NCI-H2081 (cell line): ENCODE measurements around the gene GAMT.

Source experiments
- DNase-seq, 2 experiments: peaks; one replicate each; lab custom pipeline; 2025; lab: John Stamatoyannopoulos, UW

The GAMT gene

GRCh38 chr19:1384478-1385110 is 16.7 kb downstream of the GAMT start:
- DNase-seq: no peak

GRCh38 chr19:1384085-1384462 is 17.3 kb downstream of the GAMT start:
- no peak for DNase-seq

GRCh38 chr19:1383312-1384084 is 17.8 kb downstream of the GAMT start, which contains the start of gene NDUFS7:
Gene NDUFS7 (plus strand): TSS chr19:1383907. CDS start chr19:1383927, 20 bp downstream.
- DNase-seq: peak; percentile 81 to 87

GRCh38 chr19:1383017-1383311 is 18.4 kb downstream of the GAMT start:
- DNase-seq: no peak

GRCh38 chr19:1382250-1382649 is 19.1 kb downstream of the GAMT start:
- no peak for DNase-seq

- no peak for DNase-seq
Observed at GRCh38 chr19:1379961-1380489, 21.3 kb downstream of the GAMT start.

- no peak for DNase-seq
Observed at GRCh38 chr19:1379126-1379905, 22.0 kb downstream of the GAMT start.

GRCh38 chr19:1377965-1378785 is 23.2 kb downstream of the GAMT start:
- DNase-seq: no peak

GRCh38 chr19:1377176-1377964 is 24.0 kb downstream of the GAMT start:
- no peak for DNase-seq

GRCh38 chr19:1376415-1376805 is 24.9 kb downstream of the GAMT start:
- no peak for DNase-seq

GRCh38 chr19:1374250-1374577 is 27.1 kb downstream of the GAMT start:
- no peak for DNase-seq

- no peak for DNase-seq
Observed at GRCh38 chr19:1373534-1374249, 27.6 kb downstream of the GAMT start.

GRCh38 chr19:1373042-1373533 is 28.3 kb downstream of the GAMT start:
- no peak for DNase-seq

GRCh38 chr19:1370579-1371361 is 30.6 kb downstream of the GAMT start:
- no peak for DNase-seq

- no peak for DNase-seq
Observed at GRCh38 chr19:1369214-1369805, 32.0 kb downstream of the GAMT start.

GRCh38 chr19:1366899-1367870 is 34.2 kb downstream of the GAMT start:
- no peak for DNase-seq

GRCh38 chr19:1366296-1366695 is 35.0 kb downstream of the GAMT start:
- DNase-seq: no peak
